SJSA1 (cell line): ENCODE measurements around the gene CUBN. TPM values are rescaled to one million over a fixed set of nuclear protein-coding genes. Genes with fewer than 3 reads are reported as not detected.

Source experiments
- DNase-seq, 2 experiments: peaks; one replicate each; pipeline ENCODE4 v3.0.0-alpha.2; 2015 to 2020; ENCODE audit warnings: low spot score in 2 of 2, low read depth in 1 of 2
- H3K27ac ChIP-seq: fragments of 250-450 bp; sonication (Bioruptor Pico); 2 replicates; pipeline ENCODE4 v1.5.1; 2020; ENCODE audit warnings: mild to moderate bottlenecking, moderate library complexity
- H3K27me3 ChIP-seq: fragments of 250-450 bp; sonication (Bioruptor Pico); replicated peaks from 2 replicates; pipeline ENCODE4 v1.5.1; 2020; ENCODE audit warnings: mild to moderate bottlenecking, moderate library complexity
- H3K36me3 ChIP-seq: fragments of 250-450 bp; sonication (Bioruptor Pico); 2 replicates; pipeline ENCODE4 v1.5.1; 2020; ENCODE audit warnings: mild to moderate bottlenecking
- H3K4me1 ChIP-seq: fragments of 250-450 bp; sonication (Bioruptor Pico); replicated peaks from 2 replicates; pipeline ENCODE4 v1.6.1; 2021; ENCODE audit warnings: mild to moderate bottlenecking
- H3K4me3 ChIP-seq: fragments of 250-450 bp; sonication (Bioruptor Pico); 2 replicates; pipeline ENCODE4 v1.5.1; 2020; ENCODE audit warnings: mild to moderate bottlenecking
- H3K9me3 ChIP-seq: fragments of 250-450 bp; sonication (Bioruptor Pico); replicated peaks from 2 replicates; pipeline ENCODE4 v1.5.1; 2020; ENCODE audit warnings: mild to moderate bottlenecking
- total RNA-seq: library from RNA; depleted of rRNA; stranded (reverse); fragments of >200 nt; shearing (Covaris generic); gene quantifications from 2 replicates; pipeline ENCODE4 v1.2.3, GENCODE V29; 2014

Gene CUBN
- total RNA-seq, 1 experiment from 2014 or later, result 0.74 TPM

GRCh38 chr10:17109475-17110207 lies 20.0 kb downstream of the CUBN start:
- Histone ChIP-seq H3K27ac (no peak overlapping the region), H3K4me3 (no peak overlapping the region), H3K4me1 (peaks cover 6% of the 10 kb centered on the region), H3K36me3 (no peaks in the 10 kb centered on the region), H3K9me3 (no peaks in the 10 kb centered on the region), H3K27me3 (no peaks in the 10 kb centered on the region)
- DNase-seq, result peak in 1 of 2 experiments; percentile 31

- no peak for DNase-seq
- Histone ChIP-seq H3K9me3 (no peaks in the 10 kb centered on the region), H3K4me3 (no peak overlapping the region), H3K36me3 (no peaks in the 10 kb centered on the region), H3K4me1 (peaks cover 6% of the 10 kb centered on the region), H3K27me3 (no peaks in the 10 kb centered on the region), H3K27ac (no peak overlapping the region)
These were observed 20.6 kb downstream of the CUBN start for GRCh38 chr10:17109046-17109445.

GRCh38 chr10:17106991-17107390 lies 22.6 kb downstream of the CUBN start:
- H3K36me3 ChIP-seq, result no peaks in the 10 kb centered on the region
- no peaks in the 10 kb centered on the region for H3K9me3 ChIP-seq
- no peaks in the 10 kb centered on the region for H3K27me3 ChIP-seq
- H3K4me3 ChIP-seq, result no peak overlapping the region
- peaks cover 6% of the 10 kb centered on the region for H3K4me1 ChIP-seq
- DNase-seq, result no peak
- no peak overlapping the region for H3K27ac ChIP-seq

GRCh38 chr10:17101910-17102266 lies 27.7 kb downstream of the CUBN start:
- Histone ChIP-seq H3K9me3 (no peaks in the 10 kb centered on the region), H3K27me3 (no peaks in the 10 kb centered on the region), H3K4me3 (no peak overlapping the region), H3K27ac (no peak overlapping the region), H3K36me3 (no peaks in the 10 kb centered on the region), H3K4me1 (no peaks in the 10 kb centered on the region)
- DNase-seq, result no peak

GRCh38 chr10:17101257-17101909 lies 28.2 kb downstream of the CUBN start:
- no peak overlapping the region for H3K27ac ChIP-seq
- no peaks in the 10 kb centered on the region for H3K27me3 ChIP-seq
- H3K4me3 ChIP-seq, result no peak overlapping the region
- DNase-seq, result no peak
- H3K36me3 ChIP-seq, result no peaks in the 10 kb centered on the region
- H3K4me1 ChIP-seq, result no peaks in the 10 kb centered on the region
- H3K9me3 ChIP-seq, result no peaks in the 10 kb centered on the region

GRCh38 chr10:17100586-17100985 lies 29.0 kb downstream of the CUBN start:
- no peaks in the 10 kb centered on the region for H3K36me3 ChIP-seq
- DNase-seq, result no peak
- H3K9me3 ChIP-seq, result no peaks in the 10 kb centered on the region
- H3K4me3 ChIP-seq, result no peak overlapping the region
- H3K27ac ChIP-seq, result no peak overlapping the region
- H3K4me1 ChIP-seq, result no peaks in the 10 kb centered on the region
- no peaks in the 10 kb centered on the region for H3K27me3 ChIP-seq

- no peak overlapping the region for H3K4me3 ChIP-seq
- DNase-seq, result no peak
- no peaks in the 10 kb centered on the region for H3K36me3 ChIP-seq
- no peaks in the 10 kb centered on the region for H3K9me3 ChIP-seq
- H3K4me1 ChIP-seq, result no peaks in the 10 kb centered on the region
- no peak overlapping the region for H3K27ac ChIP-seq
- H3K27me3 ChIP-seq, result no peaks in the 10 kb centered on the region
These were observed 31.6 kb downstream of the CUBN start for GRCh38 chr10:17098012-17098411.

- H3K4me1 ChIP-seq, result no peaks in the 10 kb centered on the region
- no peaks in the 10 kb centered on the region for H3K36me3 ChIP-seq
- H3K27ac ChIP-seq, result no peak overlapping the region
- DNase-seq, result no peak
- no peaks in the 10 kb centered on the region for H3K9me3 ChIP-seq
- no peak overlapping the region for H3K4me3 ChIP-seq
- H3K27me3 ChIP-seq, result no peaks in the 10 kb centered on the region
These were observed 34.8 kb downstream of the CUBN start for GRCh38 chr10:17094844-17095243.

GRCh38 chr10:17092986-17093803 lies 36.4 kb downstream of the CUBN start:
- Histone ChIP-seq H3K27ac (no peak overlapping the region), H3K4me1 (peaks cover 8% of the 10 kb centered on the region), H3K36me3 (no peaks in the 10 kb centered on the region), H3K4me3 (no peak overlapping the region), H3K9me3 (no peaks in the 10 kb centered on the region), H3K27me3 (no peaks in the 10 kb centered on the region)
- no peak for DNase-seq

- Histone ChIP-seq H3K4me3 (no peak overlapping the region), H3K27ac (no peak overlapping the region), H3K9me3 (no peaks in the 10 kb centered on the region), H3K36me3 (no peaks in the 10 kb centered on the region), H3K27me3 (no peaks in the 10 kb centered on the region), H3K4me1 (peaks cover 15% of the 10 kb centered on the region)
- no peak for DNase-seq
These were observed 37.2 kb downstream of the CUBN start for GRCh38 chr10:17092216-17092944.

- Histone ChIP-seq H3K27me3 (no peaks in the 10 kb centered on the region), H3K36me3 (no peaks in the 10 kb centered on the region), H3K27ac (peak overlapping the region; percentile 42), H3K9me3 (no peaks in the 10 kb centered on the region), H3K4me3 (no peak overlapping the region), H3K4me1 (peaks cover 15% of the 10 kb centered on the region)
- DNase-seq, result peak in 1 of 2 experiments; percentile 41
These were observed 41.3 kb downstream of the CUBN start for GRCh38 chr10:17088118-17088806.

- Histone ChIP-seq H3K4me1 (peaks cover 15% of the 10 kb centered on the region), H3K27me3 (no peaks in the 10 kb centered on the region), H3K27ac (no peak overlapping the region), H3K4me3 (no peak overlapping the region), H3K9me3 (no peaks in the 10 kb centered on the region), H3K36me3 (no peaks in the 10 kb centered on the region)
- no peak for DNase-seq
These were observed 42.7 kb downstream of the CUBN start for GRCh38 chr10:17086865-17087367.
